ENCODE data around the gene TCEAL5.
"Not testable (repeated sequence)": the region's sequence is repeated elsewhere in the genome, so short reads cannot be mapped to it uniquely, and the experiment has no call there.

TCEAL5 gene

DNA sequence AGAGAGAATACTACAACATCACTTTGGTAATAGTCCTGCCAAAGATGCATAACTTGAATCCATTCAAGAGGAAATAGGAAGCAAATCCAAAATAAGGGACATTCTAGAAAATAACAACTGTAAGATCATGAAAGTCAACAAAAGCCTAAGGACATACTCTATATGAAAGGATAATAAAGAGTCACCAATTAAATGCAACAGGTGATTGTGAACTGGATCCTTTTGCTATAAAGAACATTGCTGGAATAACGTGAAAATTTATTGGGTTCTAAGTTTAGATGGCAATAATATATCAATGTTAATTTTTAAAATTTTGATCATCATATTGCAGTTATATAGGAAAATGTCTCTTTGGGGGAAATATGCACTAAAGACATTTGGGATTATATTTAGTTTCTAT, 41.7 kb downstream of the TCEAL5 start:
- no peak for TF ChIP-seq CTCF (IDR thresholded peaks at IDR 0.05; ENCODE audit: low read length, missing control alignments)
- no peak for DNase-seq (ENCODE audit: low read depth)
- no peak overlapping the region for H3K4me3 ChIP-seq (replicated peaks; ENCODE audit: low read depth, low read length)

GRCh38 chrX:103233263-103233662, 43.3 kb downstream of the TCEAL5 start:
- no peak overlapping the region for H3K4me3 ChIP-seq (replicated peaks; ENCODE audit: low read depth, low read length)
- DNase-seq (ENCODE audit: low read depth), result no peak
- TF ChIP-seq CTCF (IDR thresholded peaks at IDR 0.05; ENCODE audit: low read length, missing control alignments), result no peak

GRCh38 chrX:103225918-103226317, 50.6 kb downstream of the TCEAL5 start:
- H3K4me3 ChIP-seq (replicated peaks; ENCODE audit: low read depth, low read length); DNase-seq (ENCODE audit: low read depth): not testable (repeated sequence)

Data from fibroblast of pulmonary artery (primary cell).